ENCODE measurements around the gene RNF103. TPM values are rescaled to one million over a fixed set of nuclear protein-coding genes. Genes with fewer than 3 reads are reported as not detected.
A peak's percentile ranks its signal among the peaks of the same experiment; 100 is the strongest.

RNF103 gene
- total and polyA plus RNA-seq, 2 of the 13 experiments (the other 11 are each of a cell fraction or from before 2014, with no cell fraction given) = 19.8 to 21.1 TPM

DNA sequence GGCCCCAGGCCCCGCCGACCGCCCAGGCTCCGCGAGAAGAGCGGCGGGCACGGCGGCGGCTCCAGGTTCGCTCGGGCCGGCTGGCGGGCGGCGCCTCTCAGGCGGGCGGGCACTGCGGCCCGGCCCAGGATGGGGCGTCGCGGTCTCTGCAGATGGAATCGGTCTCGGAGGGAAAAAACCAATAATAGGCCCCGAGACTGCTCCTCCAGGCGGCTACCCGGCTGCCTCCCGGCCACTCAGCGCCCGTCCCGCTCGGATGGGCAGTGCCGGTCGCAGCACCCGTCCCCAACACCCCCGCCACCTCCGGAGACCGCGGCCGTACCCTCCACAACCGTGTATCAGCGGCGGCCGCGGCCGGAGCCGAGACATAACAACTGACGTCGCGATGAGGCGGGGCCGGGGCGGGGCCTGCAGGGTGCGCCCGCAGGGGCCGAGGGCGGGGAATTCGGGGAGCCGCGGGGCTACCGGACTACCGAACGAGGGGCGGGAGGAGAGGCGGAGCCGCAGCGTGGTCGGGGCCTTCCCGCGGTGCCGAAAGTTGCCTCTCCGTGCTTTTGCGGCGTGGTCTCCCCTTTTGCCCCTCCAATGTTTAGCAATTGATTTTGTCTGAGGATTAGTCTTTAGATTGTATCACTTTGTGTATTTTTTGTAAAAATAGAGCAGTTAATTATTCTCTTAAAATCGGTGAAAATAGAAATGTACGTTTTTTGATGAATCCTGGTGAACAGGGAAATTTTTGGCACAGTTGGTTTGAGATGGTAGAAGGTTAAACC lies at the start of gene RNF103 (continued):
- TF ChIP-seq, protein P1, sequence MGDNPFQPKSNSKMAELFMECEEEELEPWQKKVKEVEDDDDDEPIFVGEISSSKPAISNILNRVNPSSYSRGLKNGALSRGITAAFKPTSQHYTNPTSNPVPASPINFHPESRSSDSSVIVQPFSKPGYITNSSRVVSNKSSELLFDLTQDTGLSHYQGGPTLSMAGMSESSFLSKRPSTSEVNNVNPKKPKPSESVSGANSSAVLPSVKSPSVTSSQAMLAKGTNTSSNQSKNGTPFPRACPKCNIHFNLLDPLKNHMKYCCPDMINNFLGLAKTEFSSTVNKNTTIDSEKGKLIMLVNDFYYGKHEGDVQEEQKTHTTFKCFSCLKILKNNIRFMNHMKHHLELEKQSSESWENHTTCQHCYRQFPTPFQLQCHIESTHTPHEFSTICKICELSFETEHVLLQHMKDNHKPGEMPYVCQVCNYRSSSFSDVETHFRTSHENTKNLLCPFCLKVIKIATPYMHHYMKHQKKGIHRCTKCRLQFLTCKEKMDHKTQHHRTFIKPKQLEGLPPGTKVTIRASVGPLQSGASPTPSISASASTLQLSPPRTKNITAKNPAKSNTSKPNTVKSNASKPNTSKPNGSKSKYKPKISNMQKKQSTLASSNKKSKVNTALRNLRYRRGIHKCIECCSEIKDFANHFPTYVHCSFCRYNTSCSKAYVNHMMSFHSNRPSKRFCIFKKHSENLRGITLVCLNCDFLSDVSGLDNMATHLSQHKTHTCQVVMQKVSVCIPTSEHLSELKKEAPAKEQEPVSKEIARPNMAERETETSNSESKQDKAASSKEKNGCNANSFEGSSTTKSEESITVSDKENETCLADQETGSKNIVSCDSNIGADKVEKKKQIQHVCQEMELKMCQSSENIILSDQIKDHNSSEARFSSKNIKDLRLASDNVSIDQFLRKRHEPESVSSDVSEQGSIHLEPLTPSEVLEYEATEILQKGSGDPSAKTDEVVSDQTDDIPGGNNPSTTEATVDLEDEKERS (CRISPR knock-in tag; IDR thresholded peaks at IDR 0.05) = peak; percentile 67
- TF ChIP-seq, protein P2, sequence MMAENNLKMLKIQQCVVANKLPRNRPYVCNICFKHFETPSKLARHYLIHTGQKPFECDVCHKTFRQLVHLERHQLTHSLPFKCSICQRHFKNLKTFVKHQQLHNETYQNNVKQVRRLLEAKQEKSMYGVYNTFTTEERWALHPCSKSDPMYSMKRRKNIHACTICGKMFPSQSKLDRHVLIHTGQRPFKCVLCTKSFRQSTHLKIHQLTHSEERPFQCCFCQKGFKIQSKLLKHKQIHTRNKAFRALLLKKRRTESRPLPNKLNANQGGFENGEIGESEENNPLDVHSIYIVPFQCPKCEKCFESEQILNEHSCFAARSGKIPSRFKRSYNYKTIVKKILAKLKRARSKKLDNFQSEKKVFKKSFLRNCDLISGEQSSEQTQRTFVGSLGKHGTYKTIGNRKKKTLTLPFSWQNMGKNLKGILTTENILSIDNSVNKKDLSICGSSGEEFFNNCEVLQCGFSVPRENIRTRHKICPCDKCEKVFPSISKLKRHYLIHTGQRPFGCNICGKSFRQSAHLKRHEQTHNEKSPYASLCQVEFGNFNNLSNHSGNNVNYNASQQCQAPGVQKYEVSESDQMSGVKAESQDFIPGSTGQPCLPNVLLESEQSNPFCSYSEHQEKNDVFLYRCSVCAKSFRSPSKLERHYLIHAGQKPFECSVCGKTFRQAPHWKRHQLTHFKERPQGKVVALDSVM (CRISPR knock-in tag; IDR thresholded peaks at IDR 0.05) = no peak
- TF ChIP-seq, protein P3, sequence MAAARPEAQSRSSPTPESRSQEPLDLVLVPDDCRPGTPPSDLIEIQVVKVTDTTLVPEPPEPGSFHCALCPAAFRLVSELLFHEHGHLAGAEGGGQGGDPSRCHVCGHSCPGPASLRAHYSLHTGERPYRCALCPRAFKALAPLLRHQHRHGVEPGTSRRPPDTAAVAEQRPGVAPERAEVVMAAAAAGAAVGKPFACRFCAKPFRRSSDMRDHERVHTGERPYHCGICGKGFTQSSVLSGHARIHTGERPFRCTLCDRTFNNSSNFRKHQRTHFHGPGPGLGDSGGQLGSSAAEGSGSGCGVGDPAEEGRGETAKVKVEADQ (CRISPR knock-in tag; IDR thresholded peaks at IDR 0.05; ENCODE audit: borderline replicate concordance) = 0 out of 2 replicates have a peak, but pooled peaks have one; percentile 29
- TF ChIP-seq TAF15 (IDR thresholded peaks at IDR 0.05; ENCODE audit: low read depth, low read length, poor library complexity, severe bottlenecking) (no peak), NFYB (CRISPR knock-in tag; IDR thresholded peaks at IDR 0.05) (peak; percentile 39; the same call in 1 of the 2 replicates), ZNF660 (CRISPR knock-in tag; IDR thresholded peaks at IDR 0.05; ENCODE audit: borderline replicate concordance, low read depth) (no peak), SP2 (CRISPR knock-in tag; IDR thresholded peaks at IDR 0.05) (no peak), HMG20A (CRISPR knock-in tag; IDR thresholded peaks at IDR 0.05; ENCODE audit: borderline replicate concordance) (peak; percentile 31; the same call in 1 of the 2 replicates), ZNF850 (CRISPR knock-in tag; conservative IDR thresholded peaks at IDR 0.05) (no peak; the same call in 1 of the 2 replicates), ZNF775 (CRISPR knock-in tag; IDR thresholded peaks at IDR 0.05; ENCODE audit: borderline replicate concordance) (no peak), ZNF296 (CRISPR knock-in tag; conservative IDR thresholded peaks at IDR 0.05) (no peak), ZNF24 (IDR thresholded peaks at IDR 0.05) (no peak), ZNF737 (CRISPR knock-in tag; IDR thresholded peaks at IDR 0.05; ENCODE audit: borderline replicate concordance) (no peak), PTBP1 (IDR thresholded peaks at IDR 0.05; ENCODE audit: low read depth, low read length, poor library complexity, severe bottlenecking) (no peak)
- TF ChIP-seq, protein P4, sequence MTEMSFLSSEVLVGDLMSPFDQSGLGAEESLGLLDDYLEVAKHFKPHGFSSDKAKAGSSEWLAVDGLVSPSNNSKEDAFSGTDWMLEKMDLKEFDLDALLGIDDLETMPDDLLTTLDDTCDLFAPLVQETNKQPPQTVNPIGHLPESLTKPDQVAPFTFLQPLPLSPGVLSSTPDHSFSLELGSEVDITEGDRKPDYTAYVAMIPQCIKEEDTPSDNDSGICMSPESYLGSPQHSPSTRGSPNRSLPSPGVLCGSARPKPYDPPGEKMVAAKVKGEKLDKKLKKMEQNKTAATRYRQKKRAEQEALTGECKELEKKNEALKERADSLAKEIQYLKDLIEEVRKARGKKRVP (CRISPR knock-in tag; IDR thresholded peaks at IDR 0.05) = peak in 1 of 2 experiments; percentile 69; a peak in 2 of 4 replicates
- TF ChIP-seq, protein P5, sequence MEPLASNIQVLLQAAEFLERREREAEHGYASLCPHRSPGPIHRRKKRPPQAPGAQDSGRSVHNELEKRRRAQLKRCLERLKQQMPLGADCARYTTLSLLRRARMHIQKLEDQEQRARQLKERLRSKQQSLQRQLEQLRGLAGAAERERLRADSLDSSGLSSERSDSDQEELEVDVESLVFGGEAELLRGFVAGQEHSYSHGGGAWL (CRISPR knock-in tag; IDR thresholded peaks at IDR 0.05) = no peak; the same call in none of the 2 replicates
- TF ChIP-seq, protein P6, sequence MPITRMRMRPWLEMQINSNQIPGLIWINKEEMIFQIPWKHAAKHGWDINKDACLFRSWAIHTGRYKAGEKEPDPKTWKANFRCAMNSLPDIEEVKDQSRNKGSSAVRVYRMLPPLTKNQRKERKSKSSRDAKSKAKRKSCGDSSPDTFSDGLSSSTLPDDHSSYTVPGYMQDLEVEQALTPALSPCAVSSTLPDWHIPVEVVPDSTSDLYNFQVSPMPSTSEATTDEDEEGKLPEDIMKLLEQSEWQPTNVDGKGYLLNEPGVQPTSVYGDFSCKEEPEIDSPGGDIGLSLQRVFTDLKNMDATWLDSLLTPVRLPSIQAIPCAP (CRISPR knock-in tag; IDR thresholded peaks at IDR 0.05; ENCODE audit: low read depth) = 0 out of 2 replicates have a peak, but pooled peaks have one; percentile 59

Data from HepG2 (cell line).